ENCODE results near the gene TERT. TPM values are rescaled to one million over a fixed set of nuclear protein-coding genes. Genes with fewer than 3 reads are reported as not detected.

TERT gene
- total RNA-seq, 3 donors from 2014 or later (not counting 1 experiment from before 2014, with no cell fraction given) = not detected

DNA sequence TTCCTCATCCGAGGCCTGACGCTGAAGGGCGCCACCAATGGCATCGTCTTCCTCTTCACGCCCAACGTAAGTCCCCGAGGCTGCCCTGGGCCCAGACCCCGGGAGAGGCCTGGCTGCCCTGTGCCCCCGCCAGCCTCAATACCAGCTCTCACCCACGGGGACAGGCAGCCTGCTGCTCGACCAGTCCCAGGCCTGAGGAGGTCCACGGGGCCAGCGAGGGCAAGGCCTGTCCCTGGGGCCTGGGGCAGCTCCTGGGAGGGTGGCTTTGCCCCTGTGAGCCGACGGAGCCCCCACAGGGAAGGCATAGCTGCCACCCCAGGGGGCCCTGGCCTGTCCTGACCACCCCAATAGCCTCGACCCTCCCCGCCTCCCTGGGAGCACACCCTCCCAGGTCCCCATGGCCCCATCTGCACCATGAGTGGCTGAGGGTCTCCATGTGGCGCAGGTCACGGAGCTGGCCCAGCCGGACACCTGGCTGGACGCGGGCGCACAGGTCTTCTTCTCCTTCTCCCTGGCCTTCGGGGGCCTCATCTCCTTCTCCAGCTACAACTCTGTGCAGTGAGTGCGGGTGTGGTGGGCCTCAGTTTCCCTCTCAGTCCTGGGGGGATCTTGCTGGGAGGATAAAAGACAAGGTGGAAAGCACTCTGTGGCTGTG, 81.2 kb downstream of the TERT start:
- Mint-ChIP-seq H3K4me3 (no peak overlapping the region), H3K27me3 (ENCODE audit: low read depth in 2 of 2) (no peaks in the 10 kb centered on the region), H3K36me3 (no peaks in the 10 kb centered on the region), H3K9me3 (no peaks in the 10 kb centered on the region), H3K4me1 (no peaks in the 10 kb centered on the region), H3K27ac (no peak overlapping the region)
- H3K4me3 ChIP-seq (ENCODE audit: low read length) = no peak overlapping the region
- TF ChIP-seq, protein P1, sequence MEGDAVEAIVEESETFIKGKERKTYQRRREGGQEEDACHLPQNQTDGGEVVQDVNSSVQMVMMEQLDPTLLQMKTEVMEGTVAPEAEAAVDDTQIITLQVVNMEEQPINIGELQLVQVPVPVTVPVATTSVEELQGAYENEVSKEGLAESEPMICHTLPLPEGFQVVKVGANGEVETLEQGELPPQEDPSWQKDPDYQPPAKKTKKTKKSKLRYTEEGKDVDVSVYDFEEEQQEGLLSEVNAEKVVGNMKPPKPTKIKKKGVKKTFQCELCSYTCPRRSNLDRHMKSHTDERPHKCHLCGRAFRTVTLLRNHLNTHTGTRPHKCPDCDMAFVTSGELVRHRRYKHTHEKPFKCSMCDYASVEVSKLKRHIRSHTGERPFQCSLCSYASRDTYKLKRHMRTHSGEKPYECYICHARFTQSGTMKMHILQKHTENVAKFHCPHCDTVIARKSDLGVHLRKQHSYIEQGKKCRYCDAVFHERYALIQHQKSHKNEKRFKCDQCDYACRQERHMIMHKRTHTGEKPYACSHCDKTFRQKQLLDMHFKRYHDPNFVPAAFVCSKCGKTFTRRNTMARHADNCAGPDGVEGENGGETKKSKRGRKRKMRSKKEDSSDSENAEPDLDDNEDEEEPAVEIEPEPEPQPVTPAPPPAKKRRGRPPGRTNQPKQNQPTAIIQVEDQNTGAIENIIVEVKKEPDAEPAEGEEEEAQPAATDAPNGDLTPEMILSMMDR (IDR thresholded peaks at IDR 0.05) = no peak
- no peaks in the 10 kb centered on the region for H3K4me1 ChIP-seq (ENCODE audit: control insufficient read depth, insufficient read depth, low read length)
- no peak overlapping the region for H3K27ac ChIP-seq (ENCODE audit: low read length)
- no peaks in the 10 kb centered on the region for H3K9me3 ChIP-seq (ENCODE audit: control insufficient read depth, insufficient read depth, low read length)
- no peak for ATAC-seq
- 91% methylated on average over 23 of the region's 25 CpGs for WGBS (ENCODE audit: insufficient coverage)
- DNase-seq = no peak
- H3K27me3 ChIP-seq (ENCODE audit: control insufficient read depth, insufficient read depth, low read length) = no peaks in the 10 kb centered on the region
- intact Hi-C loops (cut with micrococcal nuclease) = no loop called here
- no peaks in the 10 kb centered on the region for H3K36me3 ChIP-seq (ENCODE audit: control insufficient read depth, insufficient read depth, low read length)

DNA sequence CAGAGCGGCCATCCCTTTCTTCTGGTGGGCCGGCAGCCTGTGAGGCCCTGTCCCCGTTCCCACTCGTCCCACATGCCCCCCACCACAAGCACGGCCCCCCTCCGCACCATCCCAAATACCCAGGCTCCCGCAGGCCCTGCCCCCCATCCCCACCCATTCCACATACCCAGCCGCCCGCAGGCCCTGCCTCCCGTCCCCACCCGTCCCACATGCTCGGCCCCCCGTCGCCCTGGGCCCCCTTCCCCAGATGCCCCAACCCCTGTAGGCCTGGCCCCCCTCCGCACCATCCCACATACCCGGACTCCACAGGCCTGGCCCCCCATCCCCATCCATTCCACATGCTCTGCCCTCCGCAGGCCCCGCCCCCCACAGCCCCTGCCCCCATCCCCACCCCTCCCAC, 82.0 kb downstream of the TERT start:
- no peaks in the 10 kb centered on the region for H3K9me3 ChIP-seq (ENCODE audit: control insufficient read depth, insufficient read depth, low read length)
- ATAC-seq (no peak), DNase-seq (no peak)
- Mint-ChIP-seq H3K4me1 (no peaks in the 10 kb centered on the region), H3K27ac (no peak overlapping the region), H3K36me3 (no peaks in the 10 kb centered on the region), H3K9me3 (no peaks in the 10 kb centered on the region), H3K4me3 (no peak overlapping the region), H3K27me3 (ENCODE audit: low read depth in 2 of 2) (no peaks in the 10 kb centered on the region)
- H3K36me3 ChIP-seq (ENCODE audit: control insufficient read depth, insufficient read depth, low read length) = no peaks in the 10 kb centered on the region
- no peak overlapping the region for H3K27ac ChIP-seq (ENCODE audit: low read length)
- no peaks in the 10 kb centered on the region for H3K27me3 ChIP-seq (ENCODE audit: control insufficient read depth, insufficient read depth, low read length)
- no peaks in the 10 kb centered on the region for H3K4me1 ChIP-seq (ENCODE audit: control insufficient read depth, insufficient read depth, low read length)
- intact Hi-C loops (cut with micrococcal nuclease) = no loop called here
- TF ChIP-seq, protein P1 (IDR thresholded peaks at IDR 0.05) = no peak
- no peak overlapping the region for H3K4me3 ChIP-seq (ENCODE audit: low read length)
- 97% methylated on average over 14 of the region's 18 CpGs for WGBS (ENCODE audit: insufficient coverage)

- H3K27ac Mint-ChIP-seq = no peak overlapping the region
- H3K4me1 ChIP-seq (ENCODE audit: control insufficient read depth, insufficient read depth, low read length) = no peaks in the 10 kb centered on the region
- H3K36me3 ChIP-seq (ENCODE audit: control insufficient read depth, insufficient read depth, low read length) = no peaks in the 10 kb centered on the region
- TF ChIP-seq, protein P1 (IDR thresholded peaks at IDR 0.05) = no peak
- intact Hi-C loops (cut with micrococcal nuclease) = no loop called here
- no peaks in the 10 kb centered on the region for H3K36me3 Mint-ChIP-seq
- no peak overlapping the region for H3K27ac ChIP-seq (ENCODE audit: low read length)
- ATAC-seq (no peak), DNase-seq (no peak)
- H3K27me3 ChIP-seq (ENCODE audit: control insufficient read depth, insufficient read depth, low read length) = no peaks in the 10 kb centered on the region
- whole genome bisulfite sequencing (ENCODE audit: insufficient coverage) = 94% methylated on average over 20 of the region's 20 CpGs
- H3K9me3 Mint-ChIP-seq = no peaks in the 10 kb centered on the region
- H3K9me3 ChIP-seq (ENCODE audit: control insufficient read depth, insufficient read depth, low read length) = no peaks in the 10 kb centered on the region
- H3K4me1 Mint-ChIP-seq = no peaks in the 10 kb centered on the region
- H3K27me3 Mint-ChIP-seq (ENCODE audit: low read depth in 2 of 2) = no peaks in the 10 kb centered on the region
- H3K4me3 Mint-ChIP-seq = no peak overlapping the region
- no peak overlapping the region for H3K4me3 ChIP-seq (ENCODE audit: low read length)
Observed at GRCh38 chr5:1212271-1212670, 82.6 kb downstream of the TERT start.

- Histone ChIP-seq H3K27me3 (ENCODE audit: control insufficient read depth, insufficient read depth, low read length) (no peaks in the 10 kb centered on the region), H3K9me3 (ENCODE audit: control insufficient read depth, insufficient read depth, low read length) (no peaks in the 10 kb centered on the region), H3K4me1 (ENCODE audit: control insufficient read depth, insufficient read depth, low read length) (no peaks in the 10 kb centered on the region), H3K36me3 (ENCODE audit: control insufficient read depth, insufficient read depth, low read length) (no peaks in the 10 kb centered on the region), H3K27ac (ENCODE audit: low read length) (no peak overlapping the region), H3K4me3 (ENCODE audit: low read length) (no peak overlapping the region)
- Mint-ChIP-seq H3K4me1 (no peaks in the 10 kb centered on the region), H3K36me3 (no peaks in the 10 kb centered on the region), H3K4me3 (no peak overlapping the region), H3K27me3 (ENCODE audit: low read depth in 2 of 2) (no peaks in the 10 kb centered on the region), H3K27ac (no peak overlapping the region), H3K9me3 (no peaks in the 10 kb centered on the region)
- DNase-seq (no peak), ATAC-seq (no peak)
- TF ChIP-seq, protein P1 (IDR thresholded peaks at IDR 0.05) = no peak
- WGBS (ENCODE audit: insufficient coverage) = 97% methylated on average over 9 of the region's 9 CpGs
- intact Hi-C loops (cut with micrococcal nuclease) = no loop called here
Observed at GRCh38 chr5:1211701-1212100, 83.2 kb downstream of the TERT start.
